Ammon's horn (tissue), 1 donor: ENCODE measurements around the gene CACNA2D3.
A peak's percentile ranks its signal among the peaks of the same experiment; 100 is the strongest.
"Not testable (repeated sequence)": the region's sequence is repeated elsewhere in the genome, so short reads cannot be mapped to it uniquely, and the experiment has no call there.

Source experiments
- DNase-seq: peaks from one replicate; pipeline ENCODE4 v3.0.0-alpha.2; 2016; ENCODE audit warnings: low spot score

The CACNA2D3 gene

GRCh38 chr3:54464554-54464953, 342.2 kb downstream of the CACNA2D3 start:
- DNase-seq: not testable (repeated sequence)

GRCh38 chr3:54476891-54477290, 354.5 kb downstream of the CACNA2D3 start:
- no peak for DNase-seq

GRCh38 chr3:54481606-54482365, 359.4 kb downstream of the CACNA2D3 start:
- DNase-seq: no peak

GRCh38 chr3:54484334-54484733, 362.0 kb downstream of the CACNA2D3 start:
- DNase-seq: no peak

GRCh38 chr3:54486317-54486716, 364.0 kb downstream of the CACNA2D3 start:
- DNase-seq: no peak

- DNase-seq: no peak
Observed at GRCh38 chr3:54488297-54488696, 365.9 kb downstream of the CACNA2D3 start.

- no peak for DNase-seq
Observed at GRCh38 chr3:54494209-54494608, 371.9 kb downstream of the CACNA2D3 start.

- no peak for DNase-seq
Observed at GRCh38 chr3:54506603-54507002, 384.3 kb downstream of the CACNA2D3 start.

GRCh38 chr3:54507876-54508460, 385.6 kb downstream of the CACNA2D3 start:
- DNase-seq: no peak

- no peak for DNase-seq
Observed at GRCh38 chr3:54510506-54510905, 388.2 kb downstream of the CACNA2D3 start.

- no peak for DNase-seq
Observed at GRCh38 chr3:54511766-54512365, 389.5 kb downstream of the CACNA2D3 start.

- DNase-seq: no peak
Observed at GRCh38 chr3:54514006-54514405, 391.7 kb downstream of the CACNA2D3 start.

GRCh38 chr3:54514416-54514815, 392.1 kb downstream of the CACNA2D3 start:
- no peak for DNase-seq

GRCh38 chr3:54515441-54516213, 393.3 kb downstream of the CACNA2D3 start:
- peak; percentile 14 for DNase-seq

GRCh38 chr3:54517424-54517823, 395.1 kb downstream of the CACNA2D3 start:
- no peak for DNase-seq

- no peak for DNase-seq
Observed at GRCh38 chr3:54518011-54518675, 395.8 kb downstream of the CACNA2D3 start.

GRCh38 chr3:54519493-54519892, 397.1 kb downstream of the CACNA2D3 start:
- DNase-seq: no peak

- no peak for DNase-seq
Observed at GRCh38 chr3:54520060-54520459, 397.7 kb downstream of the CACNA2D3 start.

- DNase-seq: no peak
Observed at GRCh38 chr3:54527521-54527920, 405.2 kb downstream of the CACNA2D3 start.

- no peak for DNase-seq
Observed at GRCh38 chr3:54527953-54528352, 405.6 kb downstream of the CACNA2D3 start.

GRCh38 chr3:54528668-54529067, 406.3 kb downstream of the CACNA2D3 start:
- DNase-seq: no peak

GRCh38 chr3:54530091-54530490, 407.7 kb downstream of the CACNA2D3 start:
- no peak for DNase-seq
